ENCODE results near the gene PAX4. TPM values are rescaled to one million over a fixed set of nuclear protein-coding genes. Genes with fewer than 3 reads are reported as not detected.
A peak's percentile ranks its signal among the peaks of the same experiment; 100 is the strongest.

PAX4 gene
- total and polyA plus RNA-seq, 2 donors (not counting 1 experiment from before 2014, with no cell fraction given): not detected

DNA sequence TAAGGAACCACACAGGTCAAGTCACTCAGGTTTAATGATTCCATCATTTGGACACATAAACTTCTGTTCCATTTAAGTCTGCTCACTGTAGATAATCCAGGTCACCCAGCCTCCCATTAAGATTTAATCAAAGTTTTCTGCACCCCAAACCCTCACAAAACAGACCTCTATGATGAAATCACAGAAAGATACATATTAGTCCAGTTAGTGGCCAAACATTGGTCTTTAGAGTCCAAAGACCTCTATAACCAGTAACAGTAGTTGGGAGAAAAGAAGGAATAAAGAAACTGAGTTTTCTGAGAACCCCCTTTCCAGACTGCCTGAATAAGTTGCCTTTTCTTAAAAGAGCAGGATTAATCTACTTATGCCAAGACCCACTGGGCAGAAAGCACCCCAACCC, 37.3 kb downstream of the PAX4 start:
- no peaks in the 10 kb centered on the region for H4K20me1 ChIP-seq (ENCODE audit: control insufficient read depth, extremely low read depth, insufficient read depth, low read length)
- H3K9me3 ChIP-seq (ENCODE audit: control insufficient read depth, insufficient read depth, low read depth, low read length): no peaks in the 10 kb centered on the region
- DNase-seq (ENCODE audit: low read depth in 2 of 2): no peak
- no peak overlapping the region for H3K9ac ChIP-seq (ENCODE audit: insufficient read depth, low read length)
- no peak overlapping the region for H3K27ac ChIP-seq (ENCODE audit: insufficient read depth, low read length)
- no peak overlapping the region for H3K4me2 ChIP-seq (ENCODE audit: extremely low read depth, insufficient read depth, low read length)
- H2AFZ ChIP-seq (ENCODE audit: low read length): no peak overlapping the region
- TF ChIP-seq, protein P1, sequence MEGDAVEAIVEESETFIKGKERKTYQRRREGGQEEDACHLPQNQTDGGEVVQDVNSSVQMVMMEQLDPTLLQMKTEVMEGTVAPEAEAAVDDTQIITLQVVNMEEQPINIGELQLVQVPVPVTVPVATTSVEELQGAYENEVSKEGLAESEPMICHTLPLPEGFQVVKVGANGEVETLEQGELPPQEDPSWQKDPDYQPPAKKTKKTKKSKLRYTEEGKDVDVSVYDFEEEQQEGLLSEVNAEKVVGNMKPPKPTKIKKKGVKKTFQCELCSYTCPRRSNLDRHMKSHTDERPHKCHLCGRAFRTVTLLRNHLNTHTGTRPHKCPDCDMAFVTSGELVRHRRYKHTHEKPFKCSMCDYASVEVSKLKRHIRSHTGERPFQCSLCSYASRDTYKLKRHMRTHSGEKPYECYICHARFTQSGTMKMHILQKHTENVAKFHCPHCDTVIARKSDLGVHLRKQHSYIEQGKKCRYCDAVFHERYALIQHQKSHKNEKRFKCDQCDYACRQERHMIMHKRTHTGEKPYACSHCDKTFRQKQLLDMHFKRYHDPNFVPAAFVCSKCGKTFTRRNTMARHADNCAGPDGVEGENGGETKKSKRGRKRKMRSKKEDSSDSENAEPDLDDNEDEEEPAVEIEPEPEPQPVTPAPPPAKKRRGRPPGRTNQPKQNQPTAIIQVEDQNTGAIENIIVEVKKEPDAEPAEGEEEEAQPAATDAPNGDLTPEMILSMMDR (conservative IDR thresholded peaks at IDR 0.05 in 1 of 2, IDR thresholded peaks at IDR 0.05 in 1 of 2; ENCODE audit: low read depth in 1 of 2, low read length in 2 of 2): no peak
- TF ChIP-seq EZH2 (IDR thresholded peaks at IDR 0.05; ENCODE audit: low read length, missing control alignments): no peak
- no peaks in the 10 kb centered on the region for H3K27me3 ChIP-seq (ENCODE audit: control insufficient read depth, insufficient read depth, low read length)
- H3K79me2 ChIP-seq (ENCODE audit: control insufficient read depth, insufficient read depth, low read length): peaks cover 23% of the 10 kb centered on the region
- H3K4me3 ChIP-seq (replicated peaks in 1 of 4; ENCODE audit: control extremely low read depth in 1 of 4, insufficient read depth in 1 of 4, low read depth in 3 of 4, low read length in 4 of 4): no peak overlapping the region
- peaks cover 3% of the 10 kb centered on the region for H3K4me1 ChIP-seq (ENCODE audit: control insufficient read depth, extremely low read depth, insufficient read depth, low read length)
- peaks cover 2% of the 10 kb centered on the region for H3K36me3 ChIP-seq (ENCODE audit: control insufficient read depth, insufficient read depth, low read length)

DNA sequence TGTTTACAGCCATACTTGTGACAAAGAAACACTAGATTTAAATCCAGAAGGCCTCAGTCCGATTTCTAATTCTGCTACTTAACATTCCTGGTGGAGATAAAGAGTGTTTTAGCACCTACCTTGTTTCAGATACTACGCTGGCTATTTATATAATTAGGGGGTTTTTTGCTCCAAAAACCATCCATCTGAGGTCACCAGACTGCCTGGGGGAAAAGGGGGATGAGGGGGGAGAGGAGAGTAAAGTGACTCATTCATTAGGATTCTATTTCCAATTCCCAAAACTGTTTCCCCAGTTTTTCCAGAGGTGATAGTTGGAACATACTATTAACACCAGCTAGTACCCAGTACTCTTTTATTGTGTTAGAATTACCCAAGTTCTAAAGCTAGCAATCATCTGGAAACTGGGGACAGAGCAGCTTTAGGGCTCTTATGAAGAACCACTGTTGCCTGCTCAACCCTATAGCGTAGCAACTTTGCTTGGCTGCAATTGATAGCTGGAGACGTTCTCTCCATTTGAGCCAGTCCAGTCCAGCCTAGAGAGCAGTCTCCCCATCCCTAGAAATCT, 39.1 kb downstream of the PAX4 start:
- DNase-seq (ENCODE audit: low read depth in 2 of 2): no peak
- Histone ChIP-seq H3K4me3 (replicated peaks in 1 of 4; ENCODE audit: control extremely low read depth in 1 of 4, insufficient read depth in 1 of 4, low read depth in 3 of 4, low read length in 4 of 4) (no peak overlapping the region), H3K27ac (ENCODE audit: insufficient read depth, low read length) (no peak overlapping the region), H3K4me2 (ENCODE audit: extremely low read depth, insufficient read depth, low read length) (no peak overlapping the region), H3K27me3 (ENCODE audit: control insufficient read depth, insufficient read depth, low read length) (no peaks in the 10 kb centered on the region), H3K9me3 (ENCODE audit: control insufficient read depth, insufficient read depth, low read depth, low read length) (no peaks in the 10 kb centered on the region), H3K79me2 (ENCODE audit: control insufficient read depth, insufficient read depth, low read length) (peaks cover 11% of the 10 kb centered on the region), H2AFZ (ENCODE audit: low read length) (no peak overlapping the region), H3K9ac (ENCODE audit: insufficient read depth, low read length) (no peak overlapping the region), H3K36me3 (ENCODE audit: control insufficient read depth, insufficient read depth, low read length) (peaks cover 2% of the 10 kb centered on the region), H3K4me1 (ENCODE audit: control insufficient read depth, extremely low read depth, insufficient read depth, low read length) (peaks cover 3% of the 10 kb centered on the region), H4K20me1 (ENCODE audit: control insufficient read depth, extremely low read depth, insufficient read depth, low read length) (no peaks in the 10 kb centered on the region)
- TF ChIP-seq, protein P1 (conservative IDR thresholded peaks at IDR 0.05 in 1 of 2, IDR thresholded peaks at IDR 0.05 in 1 of 2; ENCODE audit: low read depth in 1 of 2, low read length in 2 of 2): no peak
- no peak for TF ChIP-seq EZH2 (IDR thresholded peaks at IDR 0.05; ENCODE audit: low read length, missing control alignments)

DNA sequence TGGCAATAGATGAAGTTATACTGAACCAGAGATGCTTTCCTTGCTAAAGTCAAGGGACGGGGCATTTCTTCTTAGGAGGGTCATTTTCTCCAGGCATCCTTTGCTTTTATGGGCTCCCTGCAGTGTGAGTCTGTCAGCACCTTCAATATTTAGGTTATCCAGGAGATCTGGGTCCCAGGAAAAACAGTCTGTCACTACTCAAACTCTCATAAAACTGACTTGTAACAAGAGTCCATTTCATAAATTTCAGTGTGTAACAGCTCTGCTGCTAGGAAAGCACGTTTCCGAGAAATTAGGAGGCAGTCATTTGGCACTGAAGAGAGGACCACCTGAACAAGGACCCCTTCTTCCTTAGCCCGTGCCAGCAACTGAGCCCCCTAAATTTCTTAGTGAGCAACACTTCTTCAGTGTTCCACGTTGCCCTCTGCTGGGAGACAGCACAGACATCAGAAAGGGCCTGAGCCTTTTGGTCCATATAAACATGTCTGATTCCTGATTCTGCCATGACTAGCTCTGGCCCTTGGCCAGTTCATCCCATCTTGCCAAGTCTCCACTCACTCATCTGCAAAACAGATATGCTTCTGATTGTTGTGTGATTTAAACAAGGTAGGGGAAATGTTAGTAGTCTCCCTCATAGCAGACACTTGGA, 39.8 kb downstream of the PAX4 start:
- peak; percentile 29 to 56 for DNase-seq (ENCODE audit: low read depth in 2 of 2)
- no peak overlapping the region for H3K4me2 ChIP-seq (ENCODE audit: extremely low read depth, insufficient read depth, low read length)
- peaks cover 7% of the 10 kb centered on the region for H3K79me2 ChIP-seq (ENCODE audit: control insufficient read depth, insufficient read depth, low read length)
- no peak overlapping the region for H3K27ac ChIP-seq (ENCODE audit: insufficient read depth, low read length)
- H3K4me1 ChIP-seq (ENCODE audit: control insufficient read depth, extremely low read depth, insufficient read depth, low read length): peaks cover 3% of the 10 kb centered on the region
- no peak overlapping the region for H3K4me3 ChIP-seq (replicated peaks in 1 of 4; ENCODE audit: control extremely low read depth in 1 of 4, insufficient read depth in 1 of 4, low read depth in 3 of 4, low read length in 4 of 4)
- peaks cover 2% of the 10 kb centered on the region for H3K36me3 ChIP-seq (ENCODE audit: control insufficient read depth, insufficient read depth, low read length)
- TF ChIP-seq, protein P1 (conservative IDR thresholded peaks at IDR 0.05 in 1 of 2, IDR thresholded peaks at IDR 0.05 in 1 of 2; ENCODE audit: low read depth in 1 of 2, low read length in 2 of 2): peak; percentile 28 to 38
- no peak for TF ChIP-seq EZH2 (IDR thresholded peaks at IDR 0.05; ENCODE audit: low read length, missing control alignments)
- no peaks in the 10 kb centered on the region for H3K9me3 ChIP-seq (ENCODE audit: control insufficient read depth, insufficient read depth, low read depth, low read length)
- no peak overlapping the region for H3K9ac ChIP-seq (ENCODE audit: insufficient read depth, low read length)
- H3K27me3 ChIP-seq (ENCODE audit: control insufficient read depth, insufficient read depth, low read length): no peaks in the 10 kb centered on the region
- no peaks in the 10 kb centered on the region for H4K20me1 ChIP-seq (ENCODE audit: control insufficient read depth, extremely low read depth, insufficient read depth, low read length)
- no peak overlapping the region for H2AFZ ChIP-seq (ENCODE audit: low read length)

Measured in fibroblast of lung (primary cell).